Measurements from ENCODE around the gene RAD51AP2.
"Not testable (repeated sequence)": the region's sequence is repeated elsewhere in the genome, so short reads cannot be mapped to it uniquely, and the experiment has no call there.

Gene RAD51AP2

GRCh38 chr2:17538022-17538843 is 20.0 kb upstream of the RAD51AP2 start:
- DNase-seq (ENCODE audit: low read depth) = no peak

- DNase-seq (ENCODE audit: low read depth) = no peak
Measured at GRCh38 chr2:17536416-17536815, 18.2 kb upstream of the RAD51AP2 start.

GRCh38 chr2:17533546-17533945 is 15.3 kb upstream of the RAD51AP2 start:
- DNase-seq (ENCODE audit: low read depth) = no peak

- DNase-seq (ENCODE audit: low read depth) = no peak
Measured at GRCh38 chr2:17529771-17530170, 11.5 kb upstream of the RAD51AP2 start.

GRCh38 chr2:17522303-17522702 is 4.1 kb upstream of the RAD51AP2 start:
- DNase-seq (ENCODE audit: low read depth) = no peak

GRCh38 chr2:17521621-17522020 is 3.4 kb upstream of the RAD51AP2 start:
- no peak for DNase-seq (ENCODE audit: low read depth)

- no peak for DNase-seq (ENCODE audit: low read depth)
Measured at GRCh38 chr2:17520761-17521160, 2.5 kb upstream of the RAD51AP2 start.

GRCh38 chr2:17519486-17519885 is 1.2 kb upstream of the RAD51AP2 start:
- DNase-seq (ENCODE audit: low read depth) = no peak

GRCh38 chr2:17517481-17518211 is 594 bp downstream of the RAD51AP2 start:
- DNase-seq (ENCODE audit: low read depth) = no peak

GRCh38 chr2:17515652-17516051 is 2.6 kb downstream of the RAD51AP2 start:
- DNase-seq (ENCODE audit: low read depth) = no peak

GRCh38 chr2:17506736-17507616 is 11.3 kb downstream of the RAD51AP2 start:
- no peak for DNase-seq (ENCODE audit: low read depth)

GRCh38 chr2:17497718-17498117 is 20.5 kb downstream of the RAD51AP2 start:
- DNase-seq (ENCODE audit: low read depth) = no peak

GRCh38 chr2:17495590-17495989 is 22.6 kb downstream of the RAD51AP2 start:
- DNase-seq (ENCODE audit: low read depth) = no peak

- not testable (repeated sequence) for DNase-seq (ENCODE audit: low read depth)
Measured at GRCh38 chr2:17490165-17490564, 28.1 kb downstream of the RAD51AP2 start.

GRCh38 chr2:17488610-17489009 is 29.6 kb downstream of the RAD51AP2 start:
- DNase-seq (ENCODE audit: low read depth) = not testable (repeated sequence)

- DNase-seq (ENCODE audit: low read depth) = no peak
Measured at GRCh38 chr2:17483496-17483895, 34.7 kb downstream of the RAD51AP2 start.

- DNase-seq (ENCODE audit: low read depth) = no peak
Measured at GRCh38 chr2:17482651-17483050, 35.6 kb downstream of the RAD51AP2 start.

GRCh38 chr2:17479875-17480274 is 38.4 kb downstream of the RAD51AP2 start:
- no peak for DNase-seq (ENCODE audit: low read depth)

GRCh38 chr2:17476830-17477229 is 41.4 kb downstream of the RAD51AP2 start:
- DNase-seq (ENCODE audit: low read depth) = no peak

GRCh38 chr2:17476064-17476463 is 42.2 kb downstream of the RAD51AP2 start:
- no peak for DNase-seq (ENCODE audit: low read depth)

GRCh38 chr2:17475286-17475685 is 43.0 kb downstream of the RAD51AP2 start:
- no peak for DNase-seq (ENCODE audit: low read depth)

- DNase-seq (ENCODE audit: low read depth) = no peak
Measured at GRCh38 chr2:17471979-17472378, 46.3 kb downstream of the RAD51AP2 start.
